Activated CD8-positive, alpha-beta T cell treated with anti-CD3 and anti-CD28 coated beads for 36 hours (primary cell): ENCODE measurements around the gene ADD3. TPM values are rescaled to one million over a fixed set of nuclear protein-coding genes. Genes with fewer than 3 reads are reported as not detected.

ENCODE experiments used
- ATAC-seq: fragments of 200-7000 bp; cut with Tn5 transposase; one replicate; pipeline ENCODE4 v1.10.0; 2021; ENCODE audit warnings: mild to moderate bottlenecking, moderate library complexity
- CTCF ChIA-PET: fragments of 350-600 bp; sonication (Branson Sonifier 250); formaldehyde crosslinking; loops from one replicate; lab custom pipeline; 2021; ENCODE audit warnings: antibody characterized with exemption; lab: Charles Lee
- POLR2A ChIA-PET: fragments of 350-600 bp; sonication (Branson Sonifier 250); formaldehyde crosslinking; loops from one replicate; lab custom pipeline; 2021; ENCODE audit warnings: antibody characterized with exemption; lab: Charles Lee
- DNase-seq: peaks from one replicate; pipeline ENCODE4 v3.0.0-alpha.2; 2020
- H3K27ac Mint-ChIP-seq: one replicate; pipeline ENCODE4 v1.8.0; 2021; ENCODE audit warnings: mild to moderate bottlenecking, mixed read lengths
- H3K27me3 Mint-ChIP-seq: one replicate; pipeline ENCODE4 v1.8.0; 2021; ENCODE audit warnings: mixed read lengths
- H3K36me3 Mint-ChIP-seq: one replicate; pipeline ENCODE4 v1.8.0; 2021; ENCODE audit warnings: low read depth, mixed read lengths
- H3K4me1 Mint-ChIP-seq: one replicate; pipeline ENCODE4 v1.8.0; 2021; ENCODE audit warnings: low read depth, mixed read lengths
- H3K4me3 Mint-ChIP-seq: one replicate; pipeline ENCODE4 v1.8.0; 2021; ENCODE audit warnings: mild to moderate bottlenecking, moderate library complexity, mixed read lengths
- H3K9me3 Mint-ChIP-seq: one replicate; pipeline ENCODE4 v1.8.0; 2021; ENCODE audit warnings: mixed read lengths
- intact Hi-C: fragments of 100-400 bp; cut with micrococcal nuclease; formaldehyde crosslinking; loops from one replicate; pipeline ENCODE4 v1.10.0; 2022
- total RNA-seq, 2 experiments: library from RNA; stranded (reverse); gene quantifications; one replicate each; pipeline ENCODE4 v1.2.3, GENCODE V29; 2021
- TF ChIP-seq, protein P1 (sequence below): fragments of 200-600 bp; IDR thresholded peaks from one replicate; pipeline ENCODE4 v1.8.0; 2022; ENCODE audit warnings: antibody characterized with exemption, mild to moderate bottlenecking

Gene ADD3
- total RNA-seq, 2 experiments from 2014 or later, result 66.8 to 77.0 TPM

DNA sequence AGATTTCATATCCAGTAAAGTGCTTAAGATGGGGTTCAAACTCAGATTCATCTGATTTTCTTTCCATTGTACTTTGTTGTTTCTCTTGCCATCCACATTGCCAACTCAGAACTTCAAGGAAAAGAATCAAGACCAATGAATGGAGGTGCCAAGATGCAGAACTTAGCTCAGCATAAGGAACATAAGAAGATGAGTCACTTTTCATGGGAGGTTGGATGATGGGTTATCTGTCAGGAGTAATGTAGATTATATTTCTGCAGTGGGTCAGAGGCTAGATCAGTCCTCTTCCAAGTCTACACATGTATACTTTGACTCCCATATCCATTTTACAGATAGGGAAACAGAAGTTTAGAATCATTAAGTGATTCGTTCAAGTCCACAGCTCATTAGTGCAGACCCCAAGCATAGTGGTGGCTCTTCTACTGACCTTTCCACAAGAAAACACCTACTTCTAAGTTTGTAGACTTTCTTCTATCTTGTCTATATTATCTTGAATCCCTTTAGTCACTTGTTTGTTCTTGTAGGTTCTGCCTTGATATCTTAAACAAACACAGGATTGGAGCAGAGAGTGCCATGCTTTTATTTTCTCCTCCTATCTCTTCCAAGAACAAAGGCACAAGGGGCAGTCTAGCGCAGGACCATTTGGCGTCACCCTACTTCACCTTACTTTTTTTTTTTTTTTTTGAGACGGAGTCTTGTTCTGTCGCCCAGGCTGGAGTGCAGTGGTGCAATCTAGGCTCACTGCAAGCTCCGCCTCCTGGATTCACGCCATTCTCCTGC lies 14.0 kb upstream of the ADD3 start:
- Mint-ChIP-seq H3K4me1 (peaks cover 13% of the 10 kb centered on the region), H3K27me3 (no peaks in the 10 kb centered on the region), H3K9me3 (no peaks in the 10 kb centered on the region), H3K4me3 (no peak overlapping the region), H3K27ac (no peak overlapping the region), H3K36me3 (no peaks in the 10 kb centered on the region)
- POLR2A ChIA-PET, result no interaction called here
- CTCF ChIA-PET, result interaction anchor here (3.4 kb wide), 1 partner anchor 16 kb away, joined by 32 read pairs; no protein-coding TSS in a partner anchor
- TF ChIP-seq, protein P1, sequence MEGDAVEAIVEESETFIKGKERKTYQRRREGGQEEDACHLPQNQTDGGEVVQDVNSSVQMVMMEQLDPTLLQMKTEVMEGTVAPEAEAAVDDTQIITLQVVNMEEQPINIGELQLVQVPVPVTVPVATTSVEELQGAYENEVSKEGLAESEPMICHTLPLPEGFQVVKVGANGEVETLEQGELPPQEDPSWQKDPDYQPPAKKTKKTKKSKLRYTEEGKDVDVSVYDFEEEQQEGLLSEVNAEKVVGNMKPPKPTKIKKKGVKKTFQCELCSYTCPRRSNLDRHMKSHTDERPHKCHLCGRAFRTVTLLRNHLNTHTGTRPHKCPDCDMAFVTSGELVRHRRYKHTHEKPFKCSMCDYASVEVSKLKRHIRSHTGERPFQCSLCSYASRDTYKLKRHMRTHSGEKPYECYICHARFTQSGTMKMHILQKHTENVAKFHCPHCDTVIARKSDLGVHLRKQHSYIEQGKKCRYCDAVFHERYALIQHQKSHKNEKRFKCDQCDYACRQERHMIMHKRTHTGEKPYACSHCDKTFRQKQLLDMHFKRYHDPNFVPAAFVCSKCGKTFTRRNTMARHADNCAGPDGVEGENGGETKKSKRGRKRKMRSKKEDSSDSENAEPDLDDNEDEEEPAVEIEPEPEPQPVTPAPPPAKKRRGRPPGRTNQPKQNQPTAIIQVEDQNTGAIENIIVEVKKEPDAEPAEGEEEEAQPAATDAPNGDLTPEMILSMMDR, result no peak
- ATAC-seq (no peak), DNase-seq (no peak)
- intact Hi-C loops, result no loop called here

DNA sequence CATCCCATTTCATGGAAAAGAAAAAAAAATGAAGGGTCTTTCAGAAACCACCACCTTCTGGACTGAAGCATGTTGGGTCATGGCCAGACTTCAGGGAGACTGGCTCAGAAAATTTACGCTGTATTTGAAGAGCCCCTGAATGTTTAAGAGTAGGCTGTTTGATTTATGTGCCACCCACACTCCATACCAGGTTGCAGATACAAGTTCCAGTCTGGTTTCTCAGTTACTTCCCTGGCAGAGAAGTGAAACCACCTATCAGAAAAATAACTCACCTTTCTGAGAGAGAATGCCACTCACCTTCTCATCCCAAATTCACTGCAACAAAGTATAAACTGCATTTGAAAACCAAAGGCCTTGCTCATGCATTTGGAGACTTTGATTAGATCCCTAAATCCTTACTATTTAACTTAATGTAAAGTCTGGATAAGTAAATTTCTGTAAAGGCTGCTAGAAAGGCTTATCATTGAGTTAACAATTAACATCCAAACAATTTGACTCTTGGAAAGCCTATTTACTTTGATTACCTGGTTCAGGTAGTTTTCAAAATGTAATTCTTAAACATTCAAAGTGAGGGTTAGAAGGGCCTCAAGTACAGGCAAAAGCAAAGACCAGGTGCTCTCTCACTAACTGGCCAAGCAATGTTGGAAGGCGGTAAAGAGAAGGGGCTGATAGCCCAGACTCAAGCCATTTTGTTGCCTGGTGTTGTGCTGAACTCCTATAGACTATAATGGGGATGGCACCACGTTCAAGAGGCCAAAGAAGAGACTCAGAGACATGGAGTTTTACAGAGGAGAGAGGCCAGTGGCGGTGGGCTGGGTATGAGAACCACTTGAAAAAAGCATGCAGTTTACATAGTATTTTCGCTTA lies 12.8 kb upstream of the ADD3 start:
- H3K9me3 Mint-ChIP-seq, result no peaks in the 10 kb centered on the region
- H3K27ac Mint-ChIP-seq, result no peak overlapping the region
- CTCF ChIA-PET, result no interaction called here
- DNase-seq, result no peak
- no peaks in the 10 kb centered on the region for H3K36me3 Mint-ChIP-seq
- no peak overlapping the region for H3K4me3 Mint-ChIP-seq
- POLR2A ChIA-PET, result no interaction called here
- H3K27me3 Mint-ChIP-seq, result no peaks in the 10 kb centered on the region
- peaks cover 14% of the 10 kb centered on the region for H3K4me1 Mint-ChIP-seq
- no peak for ATAC-seq
- intact Hi-C loops, result no loop called here
- TF ChIP-seq, protein P1, result no peak

DNA sequence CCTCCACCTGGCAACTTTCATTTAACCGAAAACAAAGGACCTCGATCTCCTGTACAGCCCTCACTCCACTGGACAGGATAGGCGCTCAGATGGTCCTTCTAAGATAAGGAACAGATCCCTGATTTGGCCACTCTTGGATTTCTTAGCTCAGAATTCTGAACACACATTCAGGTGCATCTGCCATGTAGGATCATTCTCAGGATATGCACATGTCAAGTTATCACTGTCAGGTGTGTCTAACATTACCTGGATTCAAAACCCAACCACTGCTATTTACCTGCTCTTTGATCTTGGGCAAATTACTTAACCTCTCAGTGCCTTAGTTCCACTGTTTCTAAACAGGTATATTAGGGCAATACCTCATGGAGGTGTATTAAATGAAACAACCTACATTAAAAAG lies 12.2 kb upstream of the ADD3 start:
- H3K9me3 Mint-ChIP-seq, result no peaks in the 10 kb centered on the region
- H3K4me1 Mint-ChIP-seq, result peaks cover 14% of the 10 kb centered on the region
- DNase-seq (no peak), ATAC-seq (no peak)
- H3K36me3 Mint-ChIP-seq, result no peaks in the 10 kb centered on the region
- intact Hi-C loops, result no loop called here
- POLR2A ChIA-PET, result no interaction called here
- TF ChIP-seq, protein P1, result no peak
- H3K27me3 Mint-ChIP-seq, result no peaks in the 10 kb centered on the region
- no peak overlapping the region for H3K4me3 Mint-ChIP-seq
- CTCF ChIA-PET, result no interaction called here
- no peak overlapping the region for H3K27ac Mint-ChIP-seq

DNA sequence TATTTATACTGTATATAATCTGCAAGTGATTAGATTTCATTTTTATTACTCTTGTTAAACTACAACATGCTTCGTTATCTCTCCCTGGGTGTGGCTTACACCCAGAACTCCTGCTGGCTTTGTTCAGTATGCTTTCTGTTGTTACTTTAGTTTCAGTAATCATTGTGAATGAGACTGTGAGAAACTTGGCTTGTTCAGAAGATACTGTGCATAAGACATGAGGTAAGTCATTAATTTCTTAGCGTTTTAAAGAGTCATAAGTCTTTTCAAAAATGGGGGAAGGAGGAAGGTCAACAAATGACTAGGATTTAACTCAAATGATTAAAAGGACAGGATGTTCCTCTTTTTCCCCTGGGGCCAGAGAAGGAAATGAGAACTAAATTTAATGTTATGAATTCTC lies 11.6 kb upstream of the ADD3 start:
- H3K27ac Mint-ChIP-seq, result no peak overlapping the region
- ChIA-PET POLR2A (interaction anchor here (1.0 to 1.3 kb wide), 2 partner anchors 8 to 12 kb away, joined by 3 to 4 read pairs; no protein-coding TSS in a partner anchor), CTCF (no interaction called here)
- DNase-seq, result no peak
- H3K36me3 Mint-ChIP-seq, result no peaks in the 10 kb centered on the region
- TF ChIP-seq, protein P1, result no peak
- ATAC-seq, result no peak
- intact Hi-C loops, result no loop called here
- H3K9me3 Mint-ChIP-seq, result no peaks in the 10 kb centered on the region
- no peak overlapping the region for H3K4me3 Mint-ChIP-seq
- H3K4me1 Mint-ChIP-seq, result peaks cover 14% of the 10 kb centered on the region
- H3K27me3 Mint-ChIP-seq, result no peaks in the 10 kb centered on the region
